Astrocyte of the spinal cord (primary cell): ENCODE results near the gene FOLH1.
"Not testable (repeated sequence)": the region's sequence is repeated elsewhere in the genome, so short reads cannot be mapped to it uniquely, and the experiment has no call there.

Experiments
- DNase-seq: peaks from one replicate; pipeline ENCODE4 v3.0.0; 2011; ENCODE audit warnings: low read depth, low spot score
- H3K4me3 ChIP-seq: 2 replicates; pipeline ENCODE4 v1.5.1; 2011; ENCODE audit warnings: low read depth, mild to moderate bottlenecking, low read length, moderate library complexity
- CTCF ChIP-seq: IDR thresholded peaks from 2 replicates; pipeline ENCODE4 v1.5.1; 2012; ENCODE audit warnings: low read depth, mild to moderate bottlenecking, low read length, inconsistent platforms
- in situ Hi-C: cut with HindIII; loops from 2 replicates; pipeline ENCODE4 v1.10.0; 2017; ENCODE audit warnings: low sequenced_read_pairs

FOLH1 gene

GRCh38 chr11:49221112-49221511, 12.7 kb upstream of the FOLH1 start:
- no peak for DNase-seq
- TF ChIP-seq CTCF, result no peak
- in situ Hi-C loops, result no loop called here
- H3K4me3 ChIP-seq, result no peak overlapping the region

DNA sequence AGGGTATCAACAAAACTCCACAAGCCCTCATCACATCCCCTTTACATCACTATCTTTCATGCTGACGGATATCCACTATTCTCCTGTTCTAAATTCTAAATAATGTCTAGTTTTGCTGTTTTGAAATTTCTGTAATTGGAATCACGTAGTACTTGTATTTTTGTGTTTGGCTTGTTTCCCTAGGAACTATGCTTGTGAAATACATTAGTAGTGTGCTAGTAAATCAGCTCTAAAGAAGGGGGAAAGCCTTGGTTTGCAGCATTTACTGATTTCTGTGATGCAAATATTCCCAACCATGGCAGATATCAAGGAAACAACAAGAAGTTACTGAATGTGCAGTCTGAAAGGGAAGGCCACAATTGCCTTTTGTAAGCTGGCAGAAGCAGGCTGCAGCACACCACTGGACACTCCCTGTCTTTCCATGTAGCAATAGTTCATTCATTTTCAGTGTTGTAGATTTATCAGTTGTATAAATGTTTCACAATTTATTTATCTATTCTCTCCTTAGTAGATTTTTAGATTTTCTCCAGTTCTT, 4.7 kb upstream of the FOLH1 start:
- no peak for DNase-seq
- in situ Hi-C loops, result no loop called here
- TF ChIP-seq CTCF, result no peak
- H3K4me3 ChIP-seq, result no peak overlapping the region

DNA sequence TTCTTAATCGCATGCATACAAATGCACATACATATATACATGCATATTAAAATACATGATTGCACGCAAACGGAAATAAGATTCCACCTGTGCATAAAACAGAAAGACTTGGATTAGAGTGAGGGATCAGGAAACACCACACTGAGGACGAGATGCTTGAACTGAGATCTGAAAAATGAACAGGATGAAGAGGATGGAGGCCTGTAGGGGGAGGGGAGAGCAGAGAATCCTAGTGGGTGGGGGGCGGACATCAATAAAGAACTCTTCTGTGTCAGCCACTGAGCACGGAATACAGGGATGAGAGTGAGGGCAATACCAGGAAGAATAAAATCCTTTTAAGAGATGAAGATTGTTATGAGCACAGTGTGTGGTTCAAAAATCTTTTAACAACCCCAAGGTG, 1.4 kb downstream of the FOLH1 start:
- in situ Hi-C loops, H3K4me3 ChIP-seq, DNase-seq: not testable (repeated sequence)

- no peak for TF ChIP-seq CTCF
- in situ Hi-C loops, result no loop called here
- no peak for DNase-seq
- no peak overlapping the region for H3K4me3 ChIP-seq
Measured at GRCh38 chr11:49202287-49202976, 6.0 kb downstream of the FOLH1 start.

DNA sequence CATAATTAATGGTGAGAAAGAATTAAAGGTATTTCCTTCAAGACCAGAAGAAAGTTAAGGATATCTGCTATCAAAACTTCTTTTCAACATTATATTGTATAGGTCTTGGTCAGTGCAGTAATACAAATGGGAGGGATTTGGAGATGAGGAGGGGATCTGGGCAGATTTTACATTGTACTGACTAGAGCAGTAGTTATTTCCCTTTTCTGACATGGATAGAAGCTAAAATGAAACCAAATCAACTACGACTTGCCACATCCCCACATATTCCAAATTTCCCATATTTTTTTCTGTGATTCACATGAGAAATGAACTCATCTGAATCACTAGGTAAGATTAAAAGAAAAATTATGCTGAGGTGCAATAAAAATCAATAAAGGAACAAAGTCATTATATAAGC, 11.6 kb downstream of the FOLH1 start:
- in situ Hi-C loops, DNase-seq, H3K4me3 ChIP-seq: not testable (repeated sequence)

GRCh38 chr11:49196002-49196401, 12.4 kb downstream of the FOLH1 start:
- in situ Hi-C loops, H3K4me3 ChIP-seq, DNase-seq: not testable (repeated sequence)

- DNase-seq, H3K4me3 ChIP-seq, in situ Hi-C loops: not testable (repeated sequence)
Measured at GRCh38 chr11:49190287-49190686, 18.1 kb downstream of the FOLH1 start.

GRCh38 chr11:49186225-49186624, 22.2 kb downstream of the FOLH1 start:
- in situ Hi-C loops, H3K4me3 ChIP-seq, DNase-seq: not testable (repeated sequence)

DNA sequence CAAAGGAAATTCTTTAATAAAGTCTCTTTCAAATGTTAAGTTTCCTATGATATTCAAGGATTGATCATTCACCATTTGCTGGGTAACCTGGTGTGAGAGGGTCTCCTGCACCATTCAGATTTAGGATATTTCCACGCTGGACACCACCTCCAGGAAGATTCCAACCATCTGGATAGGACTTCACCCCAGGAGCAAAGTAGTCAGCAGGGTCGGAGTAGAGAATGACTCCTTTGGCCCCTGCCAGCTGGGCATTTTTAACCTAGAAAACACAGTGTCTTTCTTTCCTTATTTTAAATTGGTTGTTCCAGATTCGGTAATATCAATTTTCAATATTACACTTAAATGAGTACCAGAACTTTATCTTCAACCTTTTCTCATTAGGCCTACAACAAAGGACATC, 22.8 kb downstream of the FOLH1 start:
- DNase-seq, in situ Hi-C loops: not testable (repeated sequence)

GRCh38 chr11:49184756-49185155, 23.6 kb downstream of the FOLH1 start:
- DNase-seq, in situ Hi-C loops: not testable (repeated sequence)

More for the DNA sequence above, 22.8 kb downstream of the FOLH1 start:
- not testable (repeated sequence) for H3K4me3 ChIP-seq

DNA sequence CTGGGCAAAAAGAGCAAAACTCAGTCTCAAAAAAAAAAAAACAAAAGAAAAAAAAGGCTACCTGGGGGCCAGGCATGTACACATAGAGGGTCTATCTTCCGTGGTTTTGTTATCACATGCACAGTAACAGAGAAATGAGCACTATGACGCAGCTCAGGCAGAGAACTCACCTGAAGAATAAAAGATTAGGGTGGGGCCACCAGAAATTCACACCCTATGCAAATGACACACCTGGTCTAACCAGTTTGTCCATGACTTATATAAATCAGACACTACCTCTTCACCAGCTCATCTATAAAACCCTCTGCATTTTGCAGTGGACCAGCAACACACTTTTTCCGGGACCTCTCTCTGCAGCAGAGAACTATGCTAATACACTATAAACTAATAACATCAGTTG, 30.5 kb downstream of the FOLH1 start:
- in situ Hi-C loops, H3K4me3 ChIP-seq, DNase-seq: not testable (repeated sequence)

More at GRCh38 chr11:49184756-49185155, 23.6 kb downstream of the FOLH1 start:
- H3K4me3 ChIP-seq, result not testable (repeated sequence)

DNA sequence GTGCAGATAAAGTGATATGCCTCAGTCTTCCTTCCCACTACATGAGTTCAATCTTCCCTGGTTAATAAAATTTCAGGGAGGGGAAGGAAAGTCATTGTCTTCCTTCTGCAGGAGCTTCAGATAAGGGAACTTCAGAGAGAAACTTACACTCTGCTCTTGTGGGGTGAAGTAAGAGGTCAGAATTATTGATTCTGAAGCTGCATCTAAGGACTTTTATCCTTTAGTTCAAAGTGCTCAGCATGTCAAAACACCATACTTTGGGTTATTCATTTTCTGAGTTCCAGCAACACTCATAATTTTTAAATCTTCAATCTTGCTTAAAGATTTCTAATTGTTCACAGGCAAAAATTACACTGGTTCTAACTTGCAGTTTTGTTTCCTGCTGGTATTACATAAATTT, 33.0 kb downstream of the FOLH1 start:
- in situ Hi-C loops, H3K4me3 ChIP-seq, DNase-seq: not testable (repeated sequence)

DNA sequence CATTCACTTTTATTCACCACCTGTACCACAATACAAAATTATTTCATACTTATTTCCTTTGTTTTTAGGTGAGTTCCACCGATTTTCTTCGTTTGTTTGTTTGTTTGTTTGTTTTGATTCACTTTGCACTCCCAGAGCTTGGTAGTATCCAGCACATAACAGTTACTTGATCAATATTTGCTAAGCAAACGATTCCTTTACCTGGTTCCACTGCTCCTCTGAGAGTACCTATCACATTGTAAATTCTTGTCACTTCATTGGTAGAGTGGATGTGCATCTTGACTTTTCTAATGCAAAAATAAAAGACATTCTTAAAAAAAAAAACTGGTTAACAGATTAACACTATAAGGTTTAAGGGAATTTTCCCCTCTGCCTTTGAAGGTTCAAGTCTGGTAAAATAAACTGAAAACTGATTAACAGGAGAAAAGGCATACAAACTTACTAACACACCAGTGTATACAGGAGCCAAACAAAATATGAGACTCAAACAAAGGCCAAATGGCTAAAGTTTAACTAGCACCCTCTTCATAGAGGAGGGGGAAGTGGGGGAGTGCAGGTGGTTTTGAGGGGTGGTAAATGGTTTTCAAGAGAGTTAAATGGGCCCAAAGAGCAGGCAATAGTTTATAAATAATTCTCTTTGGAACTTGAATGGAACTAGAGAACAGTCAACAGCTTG, 33.6 kb downstream of the FOLH1 start:
- in situ Hi-C loops, H3K4me3 ChIP-seq, DNase-seq: not testable (repeated sequence)

DNA sequence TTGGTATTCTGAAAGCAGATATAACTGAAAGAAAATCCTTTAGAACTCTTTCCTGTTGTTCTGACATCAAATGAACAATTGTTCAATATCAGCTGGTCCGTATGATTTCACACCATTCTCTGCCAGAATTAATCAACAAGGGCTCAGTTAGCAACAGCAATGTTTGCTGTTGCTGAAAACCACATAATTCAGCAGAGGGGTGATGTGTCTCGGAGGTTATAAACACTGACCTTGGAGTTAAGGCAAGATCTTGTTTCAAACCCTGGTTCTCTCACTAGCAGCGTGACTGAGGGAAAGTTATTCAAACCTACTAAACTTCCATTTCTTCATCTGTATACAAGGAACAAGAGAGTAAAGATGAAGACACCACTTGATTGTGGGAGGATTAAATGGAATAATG, 36.8 kb downstream of the FOLH1 start:
- DNase-seq, in situ Hi-C loops, H3K4me3 ChIP-seq: not testable (repeated sequence)
